Measurements from ENCODE around the gene SFXN5.
"Not testable (repeated sequence)": the region's sequence is repeated elsewhere in the genome, so short reads cannot be mapped to it uniquely, and the experiment has no call there.

The SFXN5 gene

DNA sequence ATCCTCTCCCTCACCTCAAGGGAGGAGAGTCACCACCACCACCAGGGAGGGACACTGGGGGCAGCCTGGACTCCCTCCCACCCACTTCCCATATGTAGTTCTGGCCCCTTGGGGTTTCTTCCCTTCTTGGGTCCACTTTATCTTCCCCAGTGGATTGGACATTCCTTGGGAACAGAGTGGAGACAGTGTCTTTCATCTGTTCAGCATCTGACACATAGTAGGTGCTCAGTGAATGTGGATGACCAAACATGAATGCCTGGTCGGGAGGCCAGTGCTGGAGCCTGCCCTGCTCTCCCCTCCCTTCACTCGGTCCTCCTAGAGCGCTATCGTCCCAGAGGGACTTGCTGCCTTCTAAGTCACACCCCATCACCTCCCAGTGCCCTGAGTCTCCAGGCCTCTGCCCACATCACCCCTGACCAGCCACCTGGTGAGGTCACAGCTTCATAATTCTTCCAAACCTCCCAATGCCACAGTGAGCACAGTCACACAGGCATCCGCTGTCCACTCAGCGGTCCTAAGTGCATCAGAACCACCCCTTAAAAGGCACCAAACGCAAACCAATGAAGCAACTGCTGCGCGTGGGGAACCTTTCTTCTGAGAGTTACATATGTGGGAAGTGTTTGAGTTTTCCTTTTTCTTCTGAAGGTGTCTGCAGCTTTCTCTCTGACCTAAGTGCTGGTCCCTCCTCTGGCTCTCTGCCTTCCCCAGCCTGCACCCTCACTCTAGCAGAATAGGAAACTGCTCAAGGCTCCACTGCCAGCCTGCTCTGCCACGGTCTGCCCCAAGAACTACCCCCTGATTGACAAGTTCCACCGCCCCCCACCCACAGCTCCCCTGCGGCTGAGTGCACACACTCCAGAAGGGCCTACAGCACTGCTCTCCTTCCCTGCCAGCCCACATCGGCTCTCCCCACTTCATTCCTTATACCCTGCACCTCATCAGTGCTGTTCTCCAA lies 7.2 kb upstream of the SFXN5 start:
- no peak for DNase-seq (ENCODE audit: low read depth)

- DNase-seq (ENCODE audit: low read depth) = no peak
These were observed 5.9 kb upstream of the SFXN5 start for GRCh38 chr2:73077424-73077795.

DNA sequence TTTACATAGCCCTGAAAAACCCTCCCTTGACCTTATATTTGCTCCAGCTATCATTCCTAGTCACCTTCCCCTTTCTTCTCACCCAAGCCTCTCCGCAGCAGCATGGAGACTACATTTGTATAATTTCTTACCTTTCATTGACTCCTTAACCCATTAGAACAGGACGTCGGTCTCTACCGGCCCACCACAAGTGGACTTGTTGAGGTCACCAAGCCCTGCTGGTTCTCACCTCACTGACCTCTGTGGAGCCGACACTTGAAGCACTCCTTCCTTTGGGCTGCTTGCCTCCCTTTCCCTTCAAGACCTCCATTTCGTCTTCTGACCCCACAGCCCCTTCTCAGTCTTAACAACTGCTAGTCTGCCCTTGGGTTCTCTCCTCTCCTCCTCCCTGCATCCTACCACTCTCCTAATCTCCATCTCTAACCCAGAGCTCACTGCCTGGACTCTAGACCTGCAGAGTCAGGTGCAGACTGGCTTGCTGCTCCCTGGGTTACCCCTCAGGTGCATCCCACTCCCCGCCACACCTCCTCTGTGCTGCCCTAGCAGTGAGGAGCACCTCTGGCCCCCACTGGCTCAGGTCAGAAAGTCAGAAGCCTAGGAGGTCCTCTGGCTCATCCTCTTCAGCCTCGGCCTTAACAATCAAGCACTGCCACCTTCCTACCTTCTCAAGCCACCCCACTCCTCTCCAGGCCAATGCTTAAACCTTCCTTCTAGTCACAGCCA lies 5.3 kb upstream of the SFXN5 start:
- DNase-seq (ENCODE audit: low read depth) = no peak

DNA sequence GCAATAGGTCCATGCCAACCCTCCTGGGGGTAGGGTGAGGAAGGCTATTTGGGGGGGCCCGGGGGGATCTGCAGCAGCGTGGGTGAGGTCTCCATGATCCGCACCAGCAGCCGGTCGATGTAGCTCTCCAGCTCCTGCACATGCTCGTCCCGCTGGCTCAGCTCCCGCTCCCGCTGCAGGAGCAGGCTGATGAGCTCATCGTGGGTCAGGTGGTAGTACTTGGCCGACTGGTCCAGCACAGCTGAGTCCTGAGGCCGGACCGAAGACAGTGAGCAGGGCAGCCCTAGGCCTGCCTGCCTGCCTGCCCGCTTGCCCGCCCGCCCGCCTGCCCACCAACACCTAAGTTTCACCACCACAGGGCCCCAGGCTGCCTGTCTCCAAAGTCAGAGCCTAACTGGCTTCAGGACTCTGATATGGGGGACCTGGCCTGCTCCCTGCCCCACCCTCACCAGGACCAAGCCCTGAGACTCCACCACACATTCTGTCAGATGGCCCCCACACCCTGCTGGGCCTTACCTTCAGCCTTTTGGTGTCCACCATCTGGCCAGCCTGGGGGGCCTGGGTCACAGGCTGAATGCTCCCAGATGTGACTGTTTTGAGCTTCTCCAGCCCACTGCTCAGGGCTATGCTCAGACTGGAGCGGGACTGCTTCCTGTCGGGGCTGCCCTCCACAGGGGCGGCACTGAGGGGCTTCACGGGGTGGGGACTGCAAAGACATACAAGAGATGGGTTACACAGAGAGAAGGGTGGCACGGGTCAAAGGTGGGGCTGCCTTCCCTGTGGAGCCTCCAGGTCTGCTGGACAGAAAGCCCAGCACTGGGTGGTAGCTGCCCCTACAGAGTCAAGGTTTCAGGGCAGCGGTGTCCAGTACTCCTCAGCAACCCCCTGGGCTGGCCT lies 4.2 kb upstream of the SFXN5 start:
- DNase-seq (ENCODE audit: low read depth) = no peak

GRCh38 chr2:73074110-73075069 lies 2.9 kb upstream of the SFXN5 start:
- no peak for DNase-seq (ENCODE audit: low read depth)

DNA sequence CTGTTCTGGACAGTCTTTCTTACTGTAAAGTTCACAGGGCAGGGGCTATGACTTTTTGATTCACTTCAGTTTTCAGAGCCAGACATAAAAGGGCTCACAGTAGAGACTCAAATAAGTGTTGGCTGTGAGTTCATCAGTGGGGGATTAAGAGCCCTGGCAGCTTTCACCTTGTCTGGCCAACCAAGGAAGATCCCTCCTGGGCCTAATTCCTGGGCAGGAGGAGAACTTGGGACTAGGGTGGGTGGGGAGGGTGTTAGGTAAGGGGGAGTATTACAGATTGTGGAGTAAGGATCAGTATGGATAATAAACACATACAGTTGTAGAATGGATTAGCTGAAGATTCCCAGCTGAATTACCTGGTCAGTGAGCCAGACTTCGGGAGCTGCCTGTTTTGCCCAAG lies 904 bp upstream of the SFXN5 start:
- DNase-seq (ENCODE audit: low read depth) = no peak

- no peak for DNase-seq (ENCODE audit: low read depth)
These were observed 550 bp upstream of the SFXN5 start for GRCh38 chr2:73072129-73072395.

DNA sequence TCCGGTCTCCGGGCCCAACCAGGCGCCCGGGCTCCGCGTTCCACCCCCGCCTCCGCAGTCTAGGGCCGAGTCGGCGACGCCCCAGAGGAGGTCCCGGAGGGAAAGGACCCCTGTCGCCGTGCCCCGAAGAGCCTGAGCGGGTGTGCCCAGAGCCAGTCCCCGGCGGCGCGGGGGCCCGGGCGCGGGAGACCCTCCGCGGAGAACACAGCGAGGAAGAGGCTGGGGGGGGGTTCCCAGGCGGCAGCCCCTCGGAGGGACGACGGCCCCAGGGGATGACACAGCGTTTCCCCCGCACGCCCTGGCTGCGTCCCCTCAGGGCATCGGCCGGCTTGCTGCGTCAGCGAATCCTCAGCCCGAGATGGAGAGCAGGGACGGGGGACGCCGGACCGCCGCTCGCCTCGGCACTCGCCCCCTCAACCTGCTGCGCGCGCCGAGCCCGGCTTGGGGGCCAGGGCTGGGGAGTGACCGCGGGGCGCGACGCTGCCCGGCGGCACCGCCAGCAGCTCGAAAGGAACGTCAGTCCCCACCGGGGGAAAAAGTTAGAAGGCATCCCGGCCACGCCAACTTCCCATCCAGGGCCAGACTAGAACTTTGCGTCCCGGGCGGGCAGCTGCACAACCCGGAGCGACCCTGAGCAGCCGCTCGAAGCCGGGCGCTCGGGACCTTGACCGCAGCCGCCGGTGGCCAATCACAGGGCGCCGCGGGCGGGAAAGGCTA lies 711 bp downstream of the SFXN5 start:
- no peak for DNase-seq (ENCODE audit: low read depth)

- DNase-seq (ENCODE audit: low read depth) = no peak
These were observed 1.5 kb downstream of the SFXN5 start for GRCh38 chr2:73069855-73070642.

DNA sequence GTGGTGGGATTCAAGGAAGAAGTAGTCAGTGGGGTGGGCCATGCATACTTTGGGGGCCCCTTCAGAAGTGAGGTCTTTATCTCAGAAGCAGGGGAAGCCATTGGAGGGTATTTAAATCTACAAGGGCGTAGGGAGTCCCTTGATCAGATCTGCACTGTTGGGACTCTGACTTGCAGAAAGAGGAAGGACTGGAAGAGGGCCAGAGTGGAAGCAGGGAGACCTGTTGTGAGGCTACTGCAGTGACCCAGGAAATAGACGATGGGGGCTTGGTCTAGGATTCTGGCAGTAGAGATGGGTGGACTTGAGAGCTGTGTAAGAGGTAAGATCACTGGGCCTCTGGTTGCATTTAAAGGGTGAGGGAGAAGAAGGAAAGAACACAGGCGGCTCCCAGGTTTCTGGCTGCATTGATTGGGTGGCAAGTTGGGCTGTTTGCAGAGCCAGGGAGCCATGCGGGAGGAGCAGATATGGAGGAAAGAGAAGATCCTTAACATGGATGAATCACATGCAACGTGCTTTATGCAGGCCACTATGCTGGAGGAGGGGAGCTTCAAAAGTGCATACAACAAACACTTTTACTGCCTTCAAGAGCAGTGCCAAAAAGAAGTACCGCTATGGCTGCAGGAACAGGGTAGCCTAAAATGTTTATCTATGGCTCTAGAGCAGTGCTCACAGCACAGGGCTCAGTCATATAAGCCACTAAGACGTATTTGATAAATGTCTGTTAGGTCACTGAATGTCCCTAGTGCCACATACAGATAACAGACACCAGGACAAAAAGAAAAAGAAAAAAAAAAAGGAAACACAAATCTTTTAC lies 2.3 kb downstream of the SFXN5 start:
- no peak for DNase-seq (ENCODE audit: low read depth)

DNA sequence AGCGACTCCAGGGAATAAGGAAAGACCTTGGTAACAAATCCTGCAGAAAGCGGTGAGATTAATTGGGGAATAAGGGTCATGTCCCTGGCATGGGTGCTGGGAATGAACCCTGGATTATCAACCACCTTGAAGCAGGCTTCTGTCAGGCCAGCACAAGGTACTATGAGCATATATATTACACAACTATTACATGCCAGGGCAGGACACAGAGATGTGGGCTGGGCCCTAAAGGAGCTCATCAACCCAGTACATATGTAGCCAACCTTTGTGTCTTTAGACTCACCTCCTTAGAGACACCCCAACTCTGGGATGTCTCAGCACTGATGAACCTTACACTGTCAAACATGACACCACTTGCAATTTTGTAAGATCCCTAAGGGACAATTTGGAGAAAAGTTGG lies 3.4 kb downstream of the SFXN5 start:
- DNase-seq (ENCODE audit: low read depth) = no peak

DNA sequence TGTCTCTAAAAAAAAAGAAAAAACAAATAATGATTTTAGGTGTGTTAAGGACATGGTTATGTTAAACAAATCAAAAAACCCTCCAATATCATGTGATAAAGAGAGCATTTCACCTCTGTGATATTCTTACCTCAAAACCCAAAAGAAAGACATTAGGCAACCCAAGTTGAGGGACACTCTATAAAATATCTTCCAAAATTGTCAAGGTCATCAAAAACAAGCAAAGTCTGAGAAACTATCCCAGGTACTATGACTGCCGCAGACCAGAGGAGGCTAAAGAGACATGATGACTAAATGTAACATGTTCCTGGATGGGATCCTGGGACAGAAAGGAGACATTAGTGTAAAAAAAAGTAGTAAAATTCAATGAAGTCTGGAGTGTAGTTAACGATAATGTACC lies 4.5 kb downstream of the SFXN5 start:
- no peak for DNase-seq (ENCODE audit: low read depth)

DNA sequence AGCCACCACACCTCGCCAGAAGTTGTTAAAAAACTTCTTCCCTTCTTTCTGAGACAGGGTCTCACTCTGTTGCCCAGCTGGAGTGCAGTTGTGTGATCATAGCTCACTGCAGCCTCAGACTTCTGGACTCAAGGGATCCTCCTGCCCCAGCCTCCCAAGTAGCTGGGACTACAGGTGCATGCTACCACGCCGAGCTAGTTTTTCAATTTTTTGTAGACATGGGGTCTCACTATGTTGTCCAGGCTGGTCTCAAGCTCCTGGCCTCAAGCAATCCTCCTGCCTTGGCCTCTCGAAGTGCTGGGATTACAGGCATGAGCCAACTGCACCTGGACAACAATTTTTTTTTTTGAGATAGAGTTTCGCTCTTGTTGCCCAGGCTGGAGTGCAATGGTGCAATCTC lies 6.4 kb downstream of the SFXN5 start:
- not testable (repeated sequence) for DNase-seq (ENCODE audit: low read depth)

DNA sequence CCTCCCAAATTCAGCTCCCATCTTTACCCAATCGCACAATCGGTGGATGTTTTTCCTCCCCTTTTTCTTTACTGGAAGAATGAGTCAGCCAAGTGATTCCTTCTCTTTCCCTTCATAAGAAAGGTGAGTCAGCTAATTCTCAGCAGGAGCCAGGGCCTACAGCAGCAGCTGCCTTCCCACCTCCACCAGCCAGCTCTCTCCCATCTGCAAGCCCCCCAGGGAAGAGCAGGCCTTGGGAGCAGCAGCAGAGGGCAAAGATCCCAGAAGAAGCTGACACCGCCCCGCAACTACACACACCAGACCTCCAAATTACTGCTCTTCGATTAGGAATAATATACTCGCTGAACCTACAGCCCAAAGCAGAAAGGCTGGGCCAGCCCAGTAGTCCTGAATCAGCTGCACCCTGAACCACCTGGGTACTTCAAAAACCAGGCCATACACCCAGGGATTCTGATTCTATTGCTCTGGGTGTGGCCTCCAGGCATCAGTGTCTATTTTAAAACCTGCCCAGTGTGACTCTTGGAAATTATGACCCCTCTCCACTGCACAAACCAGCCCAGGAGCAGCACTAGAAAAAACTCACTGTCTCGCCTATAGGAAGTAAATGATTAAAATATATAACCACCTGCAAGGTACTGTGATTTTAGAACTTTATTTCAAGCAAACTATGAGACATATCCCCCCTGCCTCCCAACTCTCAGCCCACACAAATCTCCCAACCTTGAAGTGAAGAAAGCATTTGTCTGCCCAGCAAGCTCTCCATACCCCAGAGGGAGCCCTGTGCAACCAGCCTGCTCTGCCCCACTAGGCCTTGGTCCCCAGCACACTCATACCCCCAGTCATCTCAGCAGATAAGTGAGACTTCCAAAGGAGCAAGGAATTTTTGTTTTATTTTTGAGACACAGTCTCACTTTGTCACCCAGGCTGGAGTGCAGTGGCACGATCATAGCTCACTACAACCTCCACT lies 7.3 kb downstream of the SFXN5 start:
- DNase-seq (ENCODE audit: low read depth) = peak; percentile 62

DNA sequence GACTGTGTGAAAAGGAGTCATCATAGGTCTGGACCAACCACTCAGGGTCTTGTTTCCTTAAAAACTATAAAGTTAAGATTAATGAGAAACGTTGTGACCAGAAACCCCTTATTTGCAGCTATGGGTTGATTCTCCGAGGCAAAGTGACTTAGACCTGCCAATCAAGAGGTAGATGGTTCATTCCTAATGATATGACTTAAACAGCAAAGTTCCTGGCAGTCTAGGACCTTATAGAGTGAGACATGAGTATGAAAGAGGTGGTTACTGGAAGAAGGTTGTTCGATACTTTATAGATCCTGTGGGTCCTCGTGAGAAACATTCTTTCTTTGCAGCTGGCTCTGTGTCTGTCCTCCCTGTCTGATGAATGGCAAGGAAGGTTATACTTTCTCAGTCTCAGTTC lies 8.0 kb downstream of the SFXN5 start:
- DNase-seq (ENCODE audit: low read depth) = no peak

DNA sequence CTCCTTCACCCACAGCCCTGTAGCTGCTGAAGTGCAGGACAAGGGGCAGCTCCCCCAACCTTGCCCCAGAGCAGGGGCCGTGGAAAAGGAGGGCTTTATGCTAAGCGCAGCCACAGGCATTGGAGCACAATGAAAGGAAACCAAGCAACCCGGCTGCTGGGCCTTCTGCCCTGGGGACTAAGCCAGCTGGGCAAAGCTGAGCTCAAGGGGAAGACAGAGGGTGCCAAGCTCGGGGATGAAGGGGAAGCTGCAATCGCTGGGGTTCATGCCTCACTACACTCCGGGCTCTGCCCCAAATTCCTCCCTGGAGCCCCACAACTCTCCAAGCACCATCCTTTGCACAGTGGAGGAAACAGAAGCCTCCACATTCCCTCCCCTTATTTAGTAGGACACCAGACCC lies 12.4 kb downstream of the SFXN5 start:
- no peak for DNase-seq (ENCODE audit: low read depth)

DNA sequence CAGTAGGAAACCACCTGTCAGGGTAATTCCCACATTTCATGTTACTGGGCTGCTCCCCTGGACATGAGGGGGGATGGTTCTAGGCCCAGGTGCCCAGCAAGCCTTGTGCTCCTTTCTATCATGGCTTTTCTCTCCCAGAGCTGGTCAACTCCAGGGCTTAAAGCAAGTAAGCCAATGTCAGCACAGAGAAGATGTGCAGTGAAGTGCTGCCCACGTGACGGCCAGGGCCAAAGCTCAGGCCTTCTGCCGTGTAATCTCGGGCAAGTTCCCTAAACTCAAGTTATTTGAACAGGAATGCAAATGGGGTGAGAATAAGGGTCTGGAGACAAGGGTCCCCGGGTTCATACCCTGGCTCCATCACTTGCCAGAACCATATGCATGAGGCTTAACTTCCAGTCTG lies 16.5 kb downstream of the SFXN5 start:
- no peak for DNase-seq (ENCODE audit: low read depth)
